Gastrocnemius medialis (tissue), 4 donors: ENCODE results near the gene TTLL10. TPM values are rescaled to one million over a fixed set of nuclear protein-coding genes. Genes with fewer than 3 reads are reported as not detected.

ENCODE experiments used
- ATAC-seq, 2 donors: fragments of 150-250 bp; one replicate each; pipeline ENCODE4 v1.9.1; 2016
- DNase-seq, 2 donors: peaks; one replicate each; pipeline ENCODE4 v3.0.0-alpha.2; 2019
- H3K27ac ChIP-seq, 4 donors: fragments of 200-600 bp; sonication (generic); 1 replicate in 1 of 4; 2 replicates in 3 of 4; pipeline ENCODE4 v1.5.1; 2016 to 2018; ENCODE audit warnings: mild to moderate bottlenecking in 2 of 4, moderate library complexity in 1 of 4
- H3K27me3 ChIP-seq, 3 donors: fragments of 200-600 bp; sonication (generic) in 2 of 3; 1 replicate in 1 of 3; 2 replicates in 2 of 3; pipeline versions ENCODE4 v1.5.1 to v1.6.0; 2016 to 2019; ENCODE audit warnings: mild to moderate bottlenecking in 1 of 3, moderate library complexity in 1 of 3
- H3K36me3 ChIP-seq, 2 donors: fragments of 200-600 bp; sonication (generic) in 1 of 2; one replicate each; pipeline ENCODE4 v1.5.1; 2017 to 2018
- H3K4me1 ChIP-seq, 2 donors: fragments of 200-600 bp; sonication (generic) in 1 of 2; one replicate each; pipeline ENCODE4 v1.5.1; 2016 to 2017; ENCODE audit warnings: mild to moderate bottlenecking in 2 of 2
- H3K4me3 ChIP-seq, 4 donors: fragments of 200-600 bp; sonication (generic) in 3 of 4; 1 replicate in 1 of 4; 2 replicates in 3 of 4; pipeline ENCODE4 v1.5.1; 2016 to 2019; ENCODE audit warnings: mild to moderate bottlenecking in 2 of 4
- H3K9me3 ChIP-seq, 3 donors: fragments of 200-600 bp; sonication (generic) in 2 of 3; 1 replicate in 1 of 3; 2 replicates in 2 of 3; pipeline ENCODE4 v1.5.1; 2016 to 2019
- POLR2A ChIP-seq, 2 donors: fragments of 450-650 bp; IDR thresholded peaks; one replicate each; pipeline ENCODE4 v1.6.1; 2017; ENCODE audit warnings: antibody characterized with exemption in 2 of 2, mild to moderate bottlenecking in 2 of 2, moderate library complexity in 2 of 2
- in situ Hi-C, 4 donors: fragments of 200-750 bp; cut with MboI; loops; one replicate each; pipeline versions ENCODE4 v1.15.0 to v1.8.0; 2017; ENCODE audit warnings: low sequenced_read_pairs in 4 of 4
- intact Hi-C: fragments of 100-400 bp; cut with DNase I; formaldehyde crosslinking; loops from one replicate; pipeline ENCODE4 v1.15.1; 2023; ENCODE audit warnings: low total_unique reads
- microRNA counts, 2 donors: library from miRNA; unstranded; fragments of <30 nt; microRNA quantifications; one replicate each; lab custom pipeline; 2016
- microRNA-seq, 2 donors: library from miRNA; unstranded; fragments of <30 nt; microRNA quantifications; one replicate each; pipeline ENCODE4, GENCODE V29; 2016; ENCODE audit warnings: borderline replicate concordance in 2 of 2
- total RNA-seq, 4 donors: library from RNA; depleted of rRNA; stranded (reverse); fragments of >200 nt; gene quantifications; one replicate each; pipeline versions ENCODE4 v1.1.0 to v1.2.3, GENCODE V29; 2016
- TF ChIP-seq, protein P1 (sequence below), 5 experiments: fragments of 450-650 bp in 3 of 5; fragments of 200-600 bp in 2 of 5; sonication (generic) in 2 of 5; IDR thresholded peaks in 4 of 5; conservative IDR thresholded peaks in 1 of 5; 1 replicate in 4 of 5; 2 replicates in 1 of 5; pipeline ENCODE4 v1.5.1; 2016 to 2019; ENCODE audit warnings: antibody characterized with exemption in 5 of 5, mild to moderate bottlenecking in 3 of 5, moderate library complexity in 3 of 5

Gene TTLL10
- total RNA-seq, 4 donors from 2014 or later = 0.13 to 0.16 TPM; not detected in 2

DNA sequence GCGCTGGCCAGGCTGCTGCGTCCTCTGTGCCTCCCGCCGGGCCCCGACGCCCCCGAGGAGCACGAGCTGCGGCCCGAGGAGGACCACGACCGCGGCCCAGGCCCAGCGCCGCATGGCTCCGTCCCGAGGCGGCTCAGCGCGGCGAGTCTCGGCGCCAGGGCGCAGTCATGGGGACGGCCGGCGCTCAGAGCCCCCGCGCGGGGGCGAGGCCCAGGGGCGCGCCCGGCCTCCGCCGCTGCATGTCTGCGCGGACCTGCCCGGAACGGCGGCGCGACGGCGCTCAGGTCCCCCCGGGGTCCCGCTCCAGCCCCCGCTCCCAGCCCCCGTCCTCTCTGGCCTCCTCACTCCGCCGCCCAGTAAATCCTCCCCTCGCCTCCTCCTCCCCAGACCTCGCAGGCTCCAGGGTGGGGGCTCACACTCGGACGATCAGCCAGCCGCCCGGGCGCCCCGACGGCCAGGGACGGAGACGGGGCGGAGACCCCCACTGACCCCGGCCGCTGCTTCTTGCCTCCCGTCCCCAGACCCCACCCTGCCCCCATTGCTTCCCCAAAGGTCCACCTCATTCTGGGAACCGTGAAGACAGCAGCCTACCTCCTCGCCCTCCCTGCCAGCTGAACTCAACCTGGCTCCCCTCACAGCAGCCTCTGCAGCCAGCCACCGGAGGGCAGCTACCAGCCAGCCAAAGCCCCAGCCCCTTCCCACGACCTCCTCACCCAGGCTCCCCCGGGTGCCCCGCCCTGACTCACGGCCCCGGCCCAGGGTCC lies 73.1 kb downstream of the TTLL10 start, which contains the start of gene C1QTNF12:
Gene C1QTNF12 (minus strand): TSS at position 146 of the 764 bp plus-strand sequence. CDS start 32 bp downstream, at position 114.
- no peak for ATAC-seq
- no peaks in the 10 kb centered on the region for H3K9me3 ChIP-seq
- no peak within 1 kb of the TSS for H3K27ac ChIP-seq
- no peaks in the 10 kb centered on the region for H3K4me1 ChIP-seq
- peaks cover 16 to 24% (median 21%) of the 10 kb centered on the region in 3 donors for H3K27me3 ChIP-seq
- DNase-seq = no peak
- TF ChIP-seq, protein P1, sequence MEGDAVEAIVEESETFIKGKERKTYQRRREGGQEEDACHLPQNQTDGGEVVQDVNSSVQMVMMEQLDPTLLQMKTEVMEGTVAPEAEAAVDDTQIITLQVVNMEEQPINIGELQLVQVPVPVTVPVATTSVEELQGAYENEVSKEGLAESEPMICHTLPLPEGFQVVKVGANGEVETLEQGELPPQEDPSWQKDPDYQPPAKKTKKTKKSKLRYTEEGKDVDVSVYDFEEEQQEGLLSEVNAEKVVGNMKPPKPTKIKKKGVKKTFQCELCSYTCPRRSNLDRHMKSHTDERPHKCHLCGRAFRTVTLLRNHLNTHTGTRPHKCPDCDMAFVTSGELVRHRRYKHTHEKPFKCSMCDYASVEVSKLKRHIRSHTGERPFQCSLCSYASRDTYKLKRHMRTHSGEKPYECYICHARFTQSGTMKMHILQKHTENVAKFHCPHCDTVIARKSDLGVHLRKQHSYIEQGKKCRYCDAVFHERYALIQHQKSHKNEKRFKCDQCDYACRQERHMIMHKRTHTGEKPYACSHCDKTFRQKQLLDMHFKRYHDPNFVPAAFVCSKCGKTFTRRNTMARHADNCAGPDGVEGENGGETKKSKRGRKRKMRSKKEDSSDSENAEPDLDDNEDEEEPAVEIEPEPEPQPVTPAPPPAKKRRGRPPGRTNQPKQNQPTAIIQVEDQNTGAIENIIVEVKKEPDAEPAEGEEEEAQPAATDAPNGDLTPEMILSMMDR (IDR thresholded peaks at IDR 0.05 in 4 of 5, conservative IDR thresholded peaks at IDR 0.05 in 1 of 5) = no peak
- no peak for TF ChIP-seq POLR2A (IDR thresholded peaks at IDR 0.05)
- in situ Hi-C loops = no loop called here
- H3K36me3 ChIP-seq = no peaks in the 10 kb centered on the region
- intact Hi-C loops = no loop called here
- H3K4me3 ChIP-seq = no peak within 1 kb of the TSS

GRCh38 chr1:1247341-1247913 lies 73.7 kb downstream of the TTLL10 start:
- intact Hi-C loops (no loop called here), in situ Hi-C loops (no loop called here)
- H3K4me3 ChIP-seq = no peak overlapping the region
- no peaks in the 10 kb centered on the region for H3K9me3 ChIP-seq
- DNase-seq (no peak), ATAC-seq (no peak)
- H3K27ac ChIP-seq = no peak overlapping the region
- H3K4me1 ChIP-seq = no peaks in the 10 kb centered on the region
- H3K27me3 ChIP-seq = peaks cover 16 to 24% (median 21%) of the 10 kb centered on the region in 3 donors
- no peaks in the 10 kb centered on the region for H3K36me3 ChIP-seq
- TF ChIP-seq, protein P1 (IDR thresholded peaks at IDR 0.05 in 4 of 5, conservative IDR thresholded peaks at IDR 0.05 in 1 of 5) = no peak
- TF ChIP-seq POLR2A (IDR thresholded peaks at IDR 0.05) = no peak

MicroRNA genes within 50 kb of the gene (microRNA counts, 767-probe panel; counts per million panel counts)
- microRNA hsa-miR-200a-3p (lab: Ali Mortazavi, UCI) (356 to 448 counts per million in 2 donors), microRNA hsa-miR-200b-3p (lab: Ali Mortazavi, UCI) (356 to 448 counts per million in 2 donors), microRNA hsa-miR-429 (lab: Ali Mortazavi, UCI) (356 to 448 counts per million in 2 donors)

Small RNA genes within 50 kb of the gene (microRNA-seq; reads per million reads assigned to microRNA genes)
- gene MIR200A = 2.4 to 2.6 reads per million in 2 donors
- 17.1 to 17.7 reads per million in 2 donors for gene MIR200B
- 0 to 0.85 reads per million in 2 donors for gene MIR429

Other genes with a start within 250 kb of the TTLL10 start
- under 1 TPM in 2 of 4 donors, not detected in 2; 0.17 to 0.38 TPM for gene SAMD11, start 250.0 kb upstream of the TTLL10 start, total RNA-seq
- gene NOC2L, start 214.6 kb upstream of the TTLL10 start, total RNA-seq = 100 to 1,000 TPM in 1 of 4 donors, 10 to 100 TPM in 3; 47.4 to 115 (median 74.2) TPM
- gene KLHL17, start 213.3 kb upstream of the TTLL10 start, total RNA-seq = 1 to 10 TPM; 1.3 to 5.7 (median 2.3) TPM
- under 1 TPM in 1 of 4 donors, not detected in 3; 0.23 TPM for gene PLEKHN1, start 207.4 kb upstream of the TTLL10 start, total RNA-seq
- 100 to 1,000 TPM in 2 of 4 donors, 10 to 100 TPM in 2; 38.9 to 218 (median 98.8) TPM for gene PERM1, start 191.8 kb upstream of the TTLL10 start, total RNA-seq
- 10 to 100 TPM in 2 of 4 donors, 1 to 10 TPM in 2; 6.4 to 17.4 (median 9.5) TPM for gene HES4, start 173.8 kb upstream of the TTLL10 start, total RNA-seq
- gene ISG15, start 160.4 kb upstream of the TTLL10 start, total RNA-seq = 10 to 100 TPM in 2 of 4 donors, 1 to 10 TPM in 2; 4.3 to 37.6 (median 10.2) TPM
- 1 to 10 TPM; 2.0 to 3.8 (median 3.1) TPM for gene AGRN, start 153.8 kb upstream of the TTLL10 start, total RNA-seq
- not detected for gene RNF223, start 99.6 kb upstream of the TTLL10 start, total RNA-seq
- gene C1orf159, start 57.8 kb upstream of the TTLL10 start, total RNA-seq = 1 to 10 TPM; 2.8 to 6.4 (median 5.3) TPM
- not detected for gene TNFRSF18, start 32.7 kb downstream of the TTLL10 start, total RNA-seq
- 1 to 10 TPM in 1 of 4 donors, under 1 TPM in 2, not detected in 1; 0.42 to 2.1 (median 0.46) TPM for gene TNFRSF4, start 40.3 kb downstream of the TTLL10 start, total RNA-seq
- 10 to 100 TPM; 51.0 to 94.2 (median 79.4) TPM for gene SDF4, start 58.1 kb downstream of the TTLL10 start, total RNA-seq
- gene B3GALT6, start 58.4 kb downstream of the TTLL10 start, total RNA-seq = 10 to 100 TPM in 3 of 4 donors, 1 to 10 TPM in 1; 8.5 to 32.8 (median 20.6) TPM
- 1 to 10 TPM in 1 of 4 donors, not detected in 3; 2.7 TPM for gene C1QTNF12, start 72.8 kb downstream of the TTLL10 start, total RNA-seq
- gene UBE2J2, start 100.0 kb downstream of the TTLL10 start, total RNA-seq = 10 to 100 TPM; 31.3 to 42.3 (median 38.3) TPM
- gene SCNN1D, start 106.6 kb downstream of the TTLL10 start, total RNA-seq = under 1 TPM in 3 of 4 donors, not detected in 1; 0.19 to 0.91 (median 0.66) TPM
- 10 to 100 TPM; 18.4 to 31.9 (median 25.8) TPM for gene ACAP3, start 134.1 kb downstream of the TTLL10 start, total RNA-seq
- gene PUSL1, start 134.7 kb downstream of the TTLL10 start, total RNA-seq = 10 to 100 TPM in 2 of 4 donors, 1 to 10 TPM in 2; 6.2 to 13.1 (median 9.5) TPM
- 10 to 100 TPM; 74.0 to 94.4 (median 84.7) TPM for gene INTS11, start 150.8 kb downstream of the TTLL10 start, total RNA-seq
- gene CPTP, start 150.9 kb downstream of the TTLL10 start, total RNA-seq = 10 to 100 TPM; 22.7 to 64.9 (median 34.0) TPM
- under 1 TPM in 2 of 4 donors, not detected in 2; 0.20 to 0.44 TPM for gene TAS1R3, start 157.4 kb downstream of the TTLL10 start, total RNA-seq
- gene DVL1, start 175.5 kb downstream of the TTLL10 start, total RNA-seq = 100 to 1,000 TPM; 196 to 311 (median 258) TPM
- 10 to 100 TPM; 13.9 to 41.9 (median 34.2) TPM for gene MXRA8, start 184.7 kb downstream of the TTLL10 start, total RNA-seq
- 100 to 1,000 TPM; 165 to 450 (median 234) TPM for gene AURKAIP1, start 201.3 kb downstream of the TTLL10 start, total RNA-seq
- gene CCNL2, start 225.5 kb downstream of the TTLL10 start, total RNA-seq = 10 to 100 TPM; 35.0 to 91.1 (median 43.7) TPM
- 100 to 1,000 TPM; 167 to 260 (median 203) TPM for gene MRPL20, start 233.4 kb downstream of the TTLL10 start, total RNA-seq
- gene ANKRD65, start 247.4 kb downstream of the TTLL10 start, total RNA-seq = 1 to 10 TPM in 3 of 4 donors, under 1 TPM in 1; 0.16 to 1.8 (median 1.3) TPM